AG04449 (cell line): ENCODE data around the gene RGL2.

Experiments
- CTCF ChIA-PET: fragments of 350-600 bp; formaldehyde crosslinking; extraction: SDS; loops from one replicate; lab custom pipeline; 2021; ENCODE audit warnings: antibody characterized with exemption; lab: Yijun Ruan, JAX
- POLR2A ChIA-PET: fragments of 400-600, 350-600 bp; formaldehyde crosslinking; extraction: SDS; loops from one replicate; lab custom pipeline; 2020; ENCODE audit warnings: antibody characterized with exemption, inconsistent platforms; lab: Yijun Ruan, JAX
- DNase-seq: peaks from one replicate; pipeline ENCODE4 v3.0.0-alpha.2; 2010; ENCODE audit warnings: low read depth, low spot score
- H3K4me3 ChIP-seq: 2 replicates; pipeline ENCODE4 v1.5.1; 2011; ENCODE audit warnings: low read depth, mild to moderate bottlenecking, control low read depth, low read length
- TF ChIP-seq, protein P1 (sequence below): IDR thresholded peaks from one replicate; pipeline ENCODE4 v1.5.1; 2011; ENCODE audit warnings: mild to moderate bottlenecking, moderate library complexity, low read length, control low read depth, inconsistent platforms; ENCODE audit not compliant: insufficient read depth; ENCODE audit errors: missing control alignments

Gene RGL2

DNA sequence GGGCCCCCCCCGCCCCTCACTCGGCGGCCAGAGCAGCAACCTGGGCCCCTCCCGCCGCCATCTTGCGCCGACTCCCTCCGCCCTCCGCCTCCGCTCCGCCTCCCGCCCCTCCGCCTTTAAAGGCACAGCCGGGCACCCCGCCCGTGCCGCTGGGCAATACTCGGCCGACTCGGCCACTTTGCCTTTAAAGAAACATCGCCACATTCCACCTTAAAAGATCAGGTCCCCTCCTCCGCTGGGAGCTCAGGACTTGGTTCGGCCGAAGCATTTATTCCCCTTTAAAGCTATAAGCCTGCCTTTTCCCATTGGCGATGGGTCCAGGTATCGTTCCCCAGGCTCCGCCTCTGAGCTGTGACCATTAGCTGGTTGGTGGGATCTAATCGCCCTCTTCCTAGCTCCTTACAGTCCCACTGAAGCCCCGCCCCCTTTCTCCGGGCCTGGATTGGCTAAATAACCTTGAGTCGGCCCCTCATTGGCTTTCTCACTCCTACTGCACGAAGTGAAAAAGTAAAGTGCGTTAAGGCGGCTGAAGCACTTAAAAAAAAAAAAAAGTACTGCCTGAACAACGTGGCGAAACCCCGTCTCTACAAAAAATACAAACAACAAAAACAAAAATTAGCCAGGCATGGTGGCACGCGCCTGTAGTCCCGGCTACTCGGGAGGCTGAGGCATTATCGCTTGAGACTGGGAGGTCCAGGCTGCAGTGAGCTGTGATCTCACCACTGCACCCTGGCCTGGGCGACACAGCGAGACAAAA is 19.1 kb upstream of the RGL2 start, which contains the start of gene ZBTB22:
TSS of gene ZBTB22 (minus strand) at position 76 of the 757 bp plus-strand sequence. CDS start 828 bp downstream, outside the sequence.
- TF ChIP-seq, protein P1, sequence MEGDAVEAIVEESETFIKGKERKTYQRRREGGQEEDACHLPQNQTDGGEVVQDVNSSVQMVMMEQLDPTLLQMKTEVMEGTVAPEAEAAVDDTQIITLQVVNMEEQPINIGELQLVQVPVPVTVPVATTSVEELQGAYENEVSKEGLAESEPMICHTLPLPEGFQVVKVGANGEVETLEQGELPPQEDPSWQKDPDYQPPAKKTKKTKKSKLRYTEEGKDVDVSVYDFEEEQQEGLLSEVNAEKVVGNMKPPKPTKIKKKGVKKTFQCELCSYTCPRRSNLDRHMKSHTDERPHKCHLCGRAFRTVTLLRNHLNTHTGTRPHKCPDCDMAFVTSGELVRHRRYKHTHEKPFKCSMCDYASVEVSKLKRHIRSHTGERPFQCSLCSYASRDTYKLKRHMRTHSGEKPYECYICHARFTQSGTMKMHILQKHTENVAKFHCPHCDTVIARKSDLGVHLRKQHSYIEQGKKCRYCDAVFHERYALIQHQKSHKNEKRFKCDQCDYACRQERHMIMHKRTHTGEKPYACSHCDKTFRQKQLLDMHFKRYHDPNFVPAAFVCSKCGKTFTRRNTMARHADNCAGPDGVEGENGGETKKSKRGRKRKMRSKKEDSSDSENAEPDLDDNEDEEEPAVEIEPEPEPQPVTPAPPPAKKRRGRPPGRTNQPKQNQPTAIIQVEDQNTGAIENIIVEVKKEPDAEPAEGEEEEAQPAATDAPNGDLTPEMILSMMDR, result no peak
- ChIA-PET POLR2A (interaction anchor here (0.6 to 2.1 kb wide), 11 partner anchors 10 to 346 kb away, joined by 3 to 11 read pairs (median 3); partner anchors contain the start of genes B3GALT4, ITPR3, PFDN6 and RGL2), CTCF (interaction anchor here (1.1 to 4.0 kb wide), 5 partner anchors 18 to 108 kb away, joined by 3 to 14 read pairs (median 6); no protein-coding TSS in a partner anchor)
- peak; percentile 95 for DNase-seq
- peak within 1 kb of the TSS; percentile 67 for H3K4me3 ChIP-seq

DNA sequence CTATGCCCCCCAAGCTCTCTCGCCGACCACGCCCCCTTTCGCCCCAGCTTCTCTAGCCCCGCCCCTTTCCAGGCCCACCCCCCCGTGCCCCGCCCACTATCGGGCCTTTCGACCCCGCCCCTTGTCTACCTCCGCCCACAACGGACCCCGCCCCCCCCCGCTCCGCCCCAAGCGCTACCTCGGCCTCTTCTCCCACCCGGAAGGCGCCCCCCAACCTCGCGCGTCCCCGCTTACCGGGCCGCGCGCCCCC is 18.6 kb upstream of the RGL2 start:
- TF ChIP-seq, protein P1, result no peak
- ChIA-PET POLR2A (interaction anchor here (0.7 to 2.1 kb wide), 7 partner anchors 9 to 346 kb away, joined by 3 to 11 read pairs (median 5); partner anchors contain the start of genes B3GALT4, ITPR3 and RGL2), CTCF (interaction anchor here (0.9 to 4.0 kb wide), 3 partner anchors 18 to 73 kb away, joined by 3 to 14 read pairs (median 6); partner anchors contain the start of gene RGL2)
- no peak for DNase-seq
- H3K4me3 ChIP-seq, result peak overlapping the region; percentile 67

DNA sequence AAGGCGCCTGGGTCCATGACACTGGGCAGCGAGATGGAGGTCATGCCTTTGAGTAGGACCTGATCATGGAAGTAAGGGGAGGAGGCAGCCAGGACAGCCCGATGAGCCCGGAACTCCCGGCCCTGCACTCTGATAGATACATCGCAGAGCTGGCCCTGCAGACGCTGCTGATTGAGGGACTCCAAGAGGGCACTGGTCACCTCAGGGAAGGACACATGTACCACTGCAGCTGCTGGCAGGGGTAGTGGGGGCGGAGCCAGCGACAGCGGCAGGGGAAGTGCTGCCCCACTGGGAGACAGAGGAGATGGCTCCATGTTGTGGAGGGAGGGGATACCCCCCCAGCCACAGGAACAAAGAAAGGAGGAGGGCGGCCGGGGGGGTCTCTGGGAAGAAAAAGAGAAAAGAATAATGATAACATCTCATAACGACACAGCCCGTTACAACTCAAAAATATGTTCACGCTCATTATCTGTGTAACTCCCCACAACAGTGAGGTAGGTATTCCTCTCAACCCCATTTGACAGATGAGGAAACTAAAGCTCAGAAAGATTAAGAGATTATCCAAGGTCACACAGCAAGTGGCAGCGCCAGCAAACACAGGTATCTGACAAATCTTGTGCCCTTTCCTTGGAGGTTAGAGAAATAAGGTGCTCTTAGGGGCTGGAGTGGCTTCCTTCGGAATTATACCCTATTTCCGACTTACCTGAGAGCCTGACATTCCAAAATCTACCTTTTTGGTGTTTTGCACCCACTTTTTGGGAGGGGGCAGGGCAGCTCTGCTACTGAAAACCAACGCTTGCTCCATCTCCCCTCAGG is 18.1 kb upstream of the RGL2 start:
- peak overlapping the region; percentile 67 for H3K4me3 ChIP-seq
- ChIA-PET POLR2A (interaction anchor here (0.7 to 2.1 kb wide), 4 partner anchors 9 to 304 kb away, joined by 3 to 11 read pairs (median 4); partner anchors contain the start of genes ITPR3 and RGL2), CTCF (interaction anchor here (0.8 to 4.0 kb wide), 4 partner anchors 17 to 74 kb away, joined by 3 to 14 read pairs (median 4); partner anchors contain the start of gene RGL2)
- DNase-seq, result no peak
- TF ChIP-seq, protein P1, result no peak

GRCh38 chr6:33315793-33316602 is 17.3 kb upstream of the RGL2 start:
- DNase-seq, result no peak
- H3K4me3 ChIP-seq, result no peak overlapping the region
- POLR2A ChIA-PET, result no interaction called here
- TF ChIP-seq, protein P1, result no peak
- CTCF ChIA-PET, result interaction anchor here (0.8 to 4.0 kb wide), 2 partner anchors 16 to 75 kb away, joined by 3 to 14 read pairs; no protein-coding TSS in a partner anchor

DNA sequence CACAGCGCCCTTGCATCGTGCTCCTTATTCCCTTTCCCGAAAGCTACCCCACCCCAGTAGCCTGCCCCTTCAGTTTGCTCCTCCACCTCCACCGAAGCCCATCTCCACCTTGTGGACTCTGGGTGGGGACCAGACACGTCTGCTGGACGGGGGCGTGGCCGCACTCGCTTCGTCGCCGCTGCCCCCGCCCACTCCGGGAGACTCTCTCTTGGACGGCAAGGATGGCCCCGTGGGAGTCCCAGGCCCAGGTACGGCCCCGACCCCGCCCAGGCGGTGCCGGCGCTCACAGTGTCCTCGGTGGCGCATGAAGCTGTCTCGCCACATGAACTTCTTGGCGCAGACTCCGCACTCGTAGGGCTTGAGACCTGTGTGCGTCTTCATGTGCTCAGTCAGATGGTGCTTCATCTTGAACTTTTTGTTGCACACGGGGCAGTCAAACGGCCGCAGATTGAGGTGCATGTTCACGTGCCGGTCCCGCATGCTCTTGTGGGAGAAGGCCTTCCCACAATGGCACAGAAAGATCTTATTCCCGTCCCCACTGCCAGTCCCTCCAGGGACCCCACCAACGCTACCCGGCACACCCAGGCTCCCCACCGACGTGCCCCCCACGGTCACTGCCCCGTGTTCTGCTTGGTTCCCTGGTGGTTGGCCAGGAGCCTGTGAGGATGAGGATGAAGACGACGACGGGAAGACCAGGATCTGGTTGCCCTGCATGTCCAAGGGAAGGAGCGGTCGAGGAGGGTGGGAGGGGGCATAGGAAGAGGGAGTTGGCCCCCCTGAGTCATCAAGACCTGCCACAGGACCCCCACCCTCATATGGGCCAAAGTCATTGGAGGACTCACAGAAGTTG is 16.4 kb upstream of the RGL2 start:
- peak overlapping the region; percentile 96 for H3K4me3 ChIP-seq
- POLR2A ChIA-PET, result no interaction called here
- CTCF ChIA-PET, result interaction anchor here (1.0 to 4.0 kb wide), 2 partner anchors 15 to 75 kb away, joined by 4 to 14 read pairs; no protein-coding TSS in a partner anchor
- TF ChIP-seq, protein P1, result no peak
- no peak for DNase-seq
